Measurements from ENCODE around the gene NLRC5. TPM values are rescaled to one million over a fixed set of nuclear protein-coding genes. Genes with fewer than 3 reads are reported as not detected.
"Not testable (repeated sequence)": the region's sequence is repeated elsewhere in the genome, so short reads cannot be mapped to it uniquely, and the experiment has no call there.

Gene NLRC5
- total and polyA plus RNA-seq, 4 experiments from 2014 or later: 41.6 to 457 (median 284) TPM

- DNase-seq: no peak
- H3K27ac Mint-ChIP-seq: peak overlapping the region; percentile 67 to 95 (median 84)
- CTCF ChIA-PET (ENCODE audit: partially characterized antibody): interaction anchor here (0.7 to 2.3 kb wide), 8 partner anchors 9 to 79 kb away, joined by 3 to 8 read pairs (median 7); partner anchors contain the start of gene NLRC5
- peaks cover 47 to 92% (median 69%) of the 10 kb centered on the region in 4 donors for H3K4me1 Mint-ChIP-seq
- H3K36me3 Mint-ChIP-seq: peaks cover 38 to 62% of the 10 kb centered on the region in 2 donors
- peak overlapping the region in 6 of 8 donors; percentile 43 to 81 (median 69) for H3K4me3 Mint-ChIP-seq
- intact Hi-C loops (cut with micrococcal nuclease): no loop called here
- Histone ChIP-seq H3K9me3 (ENCODE audit: control insufficient read depth in 1 of 2, low read length in 2 of 2) (no peaks in the 10 kb centered on the region), H3K36me3 (ENCODE audit: insufficient read depth, low read length) (peaks cover 15% of the 10 kb centered on the region), H3K27me3 (ENCODE audit: insufficient read depth, low read length) (no peaks in the 10 kb centered on the region), H3K4me3 (ENCODE audit: low read length in 2 of 2) (no peak overlapping the region), H3K27ac (ENCODE audit: low read depth, low read length) (peak overlapping the region; percentile 19), H3K4me1 (ENCODE audit: insufficient read depth, low read length) (peaks cover 94% of the 10 kb centered on the region)
- POLR2A ChIA-PET (ENCODE audit: partially characterized antibody): interaction anchor here (1.1 to 16.5 kb wide), 8 partner anchors 10 to 66 kb away, joined by 3 to 210 read pairs (median 6); partner anchors contain the start of gene NLRC5
- H3K27me3 Mint-ChIP-seq: no peaks in the 10 kb centered on the region
- no peaks in the 10 kb centered on the region for H3K9me3 Mint-ChIP-seq
Measured at GRCh38 chr16:57004387-57005250, 15.3 kb downstream of the NLRC5 start.

DNA sequence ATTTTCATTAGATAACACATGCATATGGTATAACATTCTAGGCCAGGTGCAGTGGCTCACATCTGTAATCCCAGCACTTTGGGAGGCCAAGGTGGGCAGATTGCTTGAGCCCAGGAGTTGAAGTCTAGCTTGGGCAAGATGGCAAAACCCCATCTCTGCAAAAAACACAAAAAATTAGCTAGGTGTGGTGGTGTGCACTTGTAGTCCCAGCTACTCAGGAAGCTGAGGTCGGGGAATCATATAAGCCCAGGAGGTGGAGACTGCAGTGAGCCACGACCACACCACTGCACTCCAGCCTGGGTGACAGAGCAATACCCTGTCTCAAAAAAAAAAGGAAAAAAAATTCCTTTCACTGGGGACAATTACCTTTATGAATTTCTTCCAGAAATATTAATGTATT is 16.2 kb downstream of the NLRC5 start:
- peak overlapping the region; percentile 17 to 79 (median 48) for H3K4me3 Mint-ChIP-seq
- intact Hi-C loops (cut with micrococcal nuclease); H3K27ac ChIP-seq (ENCODE audit: low read depth, low read length); H3K4me3 ChIP-seq (ENCODE audit: low read length in 2 of 2); H3K27me3 ChIP-seq (ENCODE audit: insufficient read depth, low read length); H3K9me3 Mint-ChIP-seq; H3K27me3 Mint-ChIP-seq; H3K9me3 ChIP-seq (ENCODE audit: control insufficient read depth in 1 of 2, low read length in 2 of 2); DNase-seq: not testable (repeated sequence)
- ChIA-PET CTCF (ENCODE audit: partially characterized antibody) (interaction anchor here (0.7 to 2.3 kb wide), 8 partner anchors 10 to 78 kb away, joined by 3 to 8 read pairs (median 7); partner anchors contain the start of gene NLRC5), POLR2A (ENCODE audit: partially characterized antibody) (interaction anchor here (1.1 to 16.5 kb wide), 7 partner anchors 9 to 67 kb away, joined by 3 to 210 read pairs (median 6); partner anchors contain the start of gene NLRC5)
- Histone ChIP-seq H3K4me1 (ENCODE audit: insufficient read depth, low read length) (peaks cover 94% of the 10 kb centered on the region), H3K36me3 (ENCODE audit: insufficient read depth, low read length) (peaks cover 15% of the 10 kb centered on the region)
- peak overlapping the region in 5 of 7 donors; percentile 66 to 84 (median 75) for H3K27ac Mint-ChIP-seq
- H3K36me3 Mint-ChIP-seq: peaks cover 44 to 62% of the 10 kb centered on the region in 2 donors
- peaks cover 49 to 91% (median 69%) of the 10 kb centered on the region in 4 donors for H3K4me1 Mint-ChIP-seq

- peaks cover 15% of the 10 kb centered on the region for H3K36me3 ChIP-seq (ENCODE audit: insufficient read depth, low read length)
- H3K27me3 ChIP-seq (ENCODE audit: insufficient read depth, low read length): no peaks in the 10 kb centered on the region
- H3K27me3 Mint-ChIP-seq: no peaks in the 10 kb centered on the region
- peaks cover 0 to 2% (median 0%) of the 10 kb centered on the region in 8 donors for H3K9me3 Mint-ChIP-seq
- peaks cover 49 to 54% of the 10 kb centered on the region in 2 donors for H3K36me3 Mint-ChIP-seq
- CTCF ChIA-PET (ENCODE audit: partially characterized antibody): interaction anchor here (1.3 to 6.9 kb wide), 5 partner anchors 18 to 77 kb away, joined by 3 to 37 read pairs (median 4); partner anchors contain the start of gene NLRC5
- H3K27ac Mint-ChIP-seq: peak overlapping the region in 6 of 7 donors; percentile 51 to 84 (median 78)
- no peaks in the 10 kb centered on the region for H3K9me3 ChIP-seq (ENCODE audit: control insufficient read depth in 1 of 2, low read length in 2 of 2)
- peaks cover 100% of the 10 kb centered on the region for H3K4me1 ChIP-seq (ENCODE audit: insufficient read depth, low read length)
- H3K27ac ChIP-seq (ENCODE audit: low read depth, low read length): peak overlapping the region; percentile 44
- POLR2A ChIA-PET (ENCODE audit: partially characterized antibody): interaction anchor here (0.6 to 16.5 kb wide), 8 partner anchors 8 to 78 kb away, joined by 3 to 210 read pairs (median 6); partner anchors contain the start of gene NLRC5
- DNase-seq: no peak
- intact Hi-C loops (cut with micrococcal nuclease): no loop called here
- no peak overlapping the region for H3K4me3 ChIP-seq (ENCODE audit: low read length in 2 of 2)
- H3K4me3 Mint-ChIP-seq: peak overlapping the region in 5 of 8 donors; percentile 31 to 79 (median 48)
- peaks cover 46 to 91% (median 69%) of the 10 kb centered on the region in 4 donors for H3K4me1 Mint-ChIP-seq
Measured at GRCh38 chr16:57007050-57007449, 17.7 kb downstream of the NLRC5 start.

DNA sequence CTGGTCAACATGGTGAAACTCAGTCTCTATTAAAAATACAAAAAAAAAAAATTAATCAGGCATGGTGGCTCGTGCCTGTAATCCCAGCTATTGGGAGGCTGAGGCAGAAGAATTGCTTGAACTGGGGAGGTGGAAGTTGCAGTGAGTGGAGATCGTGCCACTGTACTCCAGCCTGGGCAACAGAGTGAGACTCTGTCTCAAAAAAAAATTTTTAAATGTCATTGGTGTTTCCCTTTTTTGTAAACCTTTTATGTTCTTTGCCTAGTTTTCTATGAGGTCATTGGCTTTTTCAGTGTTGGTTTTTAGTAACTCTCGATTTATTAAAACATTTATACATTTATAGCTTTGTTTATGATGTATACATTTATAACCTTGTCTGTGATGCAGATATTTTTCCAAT is 18.2 kb downstream of the NLRC5 start:
- Histone ChIP-seq H3K27ac (ENCODE audit: low read depth, low read length) (peak overlapping the region; percentile 44), H3K4me1 (ENCODE audit: insufficient read depth, low read length) (peaks cover 100% of the 10 kb centered on the region), H3K36me3 (ENCODE audit: insufficient read depth, low read length) (peaks cover 15% of the 10 kb centered on the region), H3K4me3 (ENCODE audit: low read length in 2 of 2) (no peak overlapping the region), H3K9me3 (ENCODE audit: control insufficient read depth in 1 of 2, low read length in 2 of 2) (no peaks in the 10 kb centered on the region), H3K27me3 (ENCODE audit: insufficient read depth, low read length) (no peaks in the 10 kb centered on the region)
- H3K27me3 Mint-ChIP-seq: no peaks in the 10 kb centered on the region
- POLR2A ChIA-PET (ENCODE audit: partially characterized antibody): interaction anchor here (0.6 to 16.5 kb wide), 8 partner anchors 9 to 118 kb away, joined by 3 to 210 read pairs (median 7); partner anchors contain the start of gene NLRC5
- CTCF ChIA-PET (ENCODE audit: partially characterized antibody): interaction anchor here (1.3 to 6.9 kb wide), 5 partner anchors 18 to 76 kb away, joined by 3 to 37 read pairs (median 4); partner anchors contain the start of gene NLRC5
- no peak for DNase-seq
- intact Hi-C loops (cut with micrococcal nuclease): no loop called here
- H3K4me1 Mint-ChIP-seq: peaks cover 48 to 91% (median 70%) of the 10 kb centered on the region in 4 donors
- H3K4me3 Mint-ChIP-seq: peak overlapping the region in 3 of 8 donors; percentile 35 to 70 (median 40)
- peak overlapping the region in 5 of 7 donors; percentile 42 to 84 (median 46) for H3K27ac Mint-ChIP-seq
- H3K9me3 Mint-ChIP-seq: peaks cover 0 to 2% (median 0%) of the 10 kb centered on the region in 8 donors
- H3K36me3 Mint-ChIP-seq: peaks cover 53 to 55% of the 10 kb centered on the region in 2 donors

GRCh38 chr16:57008440-57008839 is 19.1 kb downstream of the NLRC5 start:
- peaks cover 48 to 91% (median 66%) of the 10 kb centered on the region in 4 donors for H3K4me1 Mint-ChIP-seq
- H3K27ac ChIP-seq (ENCODE audit: low read depth, low read length): no peak overlapping the region
- H3K9me3 Mint-ChIP-seq: peaks cover 0 to 2% (median 0%) of the 10 kb centered on the region in 8 donors
- no peaks in the 10 kb centered on the region for H3K9me3 ChIP-seq (ENCODE audit: control insufficient read depth in 1 of 2, low read length in 2 of 2)
- H3K27ac Mint-ChIP-seq: peak overlapping the region in 5 of 7 donors; percentile 60 to 83 (median 65)
- H3K27me3 ChIP-seq (ENCODE audit: insufficient read depth, low read length): no peaks in the 10 kb centered on the region
- intact Hi-C loops (cut with micrococcal nuclease): no loop called here
- H3K4me3 Mint-ChIP-seq: peak overlapping the region in 4 of 8 donors; percentile 25 to 66 (median 62)
- peaks cover 100% of the 10 kb centered on the region for H3K4me1 ChIP-seq (ENCODE audit: insufficient read depth, low read length)
- no peak overlapping the region for H3K4me3 ChIP-seq (ENCODE audit: low read length in 2 of 2)
- POLR2A ChIA-PET (ENCODE audit: partially characterized antibody): interaction anchor here (2.0 to 16.5 kb wide), 4 partner anchors 10 to 34 kb away, joined by 10 to 210 read pairs (median 80); partner anchors contain the start of gene NLRC5
- DNase-seq: no peak
- H3K36me3 ChIP-seq (ENCODE audit: insufficient read depth, low read length): peaks cover 15% of the 10 kb centered on the region
- CTCF ChIA-PET (ENCODE audit: partially characterized antibody): interaction anchor here (1.8 to 6.9 kb wide), 3 partner anchors 19 to 43 kb away, joined by 4 to 37 read pairs (median 7); partner anchors contain the start of gene NLRC5
- H3K36me3 Mint-ChIP-seq: peaks cover 50 to 57% of the 10 kb centered on the region in 2 donors
- H3K27me3 Mint-ChIP-seq: no peaks in the 10 kb centered on the region

DNA sequence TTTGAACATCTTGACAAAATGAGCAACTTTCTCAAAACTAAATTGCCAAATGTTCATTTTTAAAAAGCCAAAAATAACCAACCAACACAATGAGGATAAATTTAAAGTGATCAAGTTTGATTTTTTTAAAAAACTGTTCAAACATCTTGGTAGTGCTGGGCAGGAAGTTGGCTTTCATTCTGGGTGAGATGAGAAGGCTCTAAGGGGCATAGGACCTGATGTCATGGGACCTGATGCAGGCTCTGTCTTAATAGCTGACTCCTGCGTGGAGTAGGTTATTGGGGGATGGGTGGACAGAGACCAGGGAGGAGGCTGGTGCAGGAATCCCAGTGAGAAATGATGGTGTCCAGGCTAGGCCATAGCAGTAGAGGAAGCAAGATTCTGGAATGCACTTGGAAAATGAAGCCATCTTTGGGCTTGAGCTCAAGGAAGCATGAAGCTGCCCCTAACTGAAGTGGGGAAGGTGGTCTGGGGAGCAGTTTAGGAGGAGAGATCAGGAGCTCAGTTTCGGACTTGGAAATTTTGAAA is 20.4 kb downstream of the NLRC5 start:
- Histone ChIP-seq H3K4me3 (ENCODE audit: low read length in 2 of 2) (no peak overlapping the region), H3K36me3 (ENCODE audit: insufficient read depth, low read length) (peaks cover 5% of the 10 kb centered on the region), H3K27me3 (ENCODE audit: insufficient read depth, low read length) (no peaks in the 10 kb centered on the region), H3K4me1 (ENCODE audit: insufficient read depth, low read length) (peaks cover 100% of the 10 kb centered on the region), H3K9me3 (ENCODE audit: control insufficient read depth in 1 of 2, low read length in 2 of 2) (no peaks in the 10 kb centered on the region), H3K27ac (ENCODE audit: low read depth, low read length) (peak overlapping the region; percentile 41)
- H3K27ac Mint-ChIP-seq: peak overlapping the region; percentile 83 to 93 (median 84)
- CTCF ChIA-PET (ENCODE audit: partially characterized antibody): interaction anchor here (0.7 to 6.9 kb wide), 12 partner anchors 10 to 84 kb away, joined by 3 to 37 read pairs (median 4); partner anchors contain the start of gene NLRC5
- H3K4me1 Mint-ChIP-seq: peaks cover 46 to 91% (median 65%) of the 10 kb centered on the region in 4 donors
- H3K36me3 Mint-ChIP-seq: peaks cover 37 to 53% of the 10 kb centered on the region in 2 donors
- intact Hi-C loops (cut with micrococcal nuclease): no loop called here
- no peaks in the 10 kb centered on the region for H3K27me3 Mint-ChIP-seq
- DNase-seq: no peak
- peak overlapping the region; percentile 43 to 89 (median 70) for H3K4me3 Mint-ChIP-seq
- peaks cover 0 to 2% (median 0%) of the 10 kb centered on the region in 8 donors for H3K9me3 Mint-ChIP-seq
- POLR2A ChIA-PET (ENCODE audit: partially characterized antibody): interaction anchor here (0.9 to 16.5 kb wide), 9 partner anchors 11 to 75 kb away, joined by 3 to 210 read pairs (median 18); partner anchors contain the start of gene NLRC5

All from CD4-positive, alpha-beta memory T cell (primary cell).